Ishikawa (cell line): ENCODE measurements around the gene SLC38A11.

Source experiments
- CEBPB ChIP-seq: IDR thresholded peaks from 2 replicates; pipeline ENCODE4 v1.6.1; 2012
- TCF12 ChIP-seq: IDR thresholded peaks from 2 replicates; pipeline ENCODE4 v1.6.1; 2012; ENCODE audit warnings: low read depth

DNA sequence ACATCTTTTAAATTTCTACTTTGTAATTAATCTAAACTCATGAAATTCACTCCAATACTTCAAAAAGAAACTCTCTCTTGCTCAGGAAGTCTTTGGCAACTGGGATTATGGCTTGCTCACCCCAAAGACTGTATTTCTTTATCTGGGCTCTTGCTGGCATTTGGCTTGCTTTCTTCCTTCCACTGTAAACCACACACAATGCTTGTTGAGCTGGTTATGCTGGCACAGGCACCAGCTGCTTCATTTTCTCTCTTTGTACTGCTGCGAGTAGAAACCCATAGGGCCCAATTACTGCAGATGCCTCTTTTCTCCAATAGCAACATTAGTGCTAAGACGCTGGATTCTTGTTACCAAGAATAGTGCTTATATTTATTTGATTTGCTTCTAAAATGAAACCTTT lies 51.4 kb downstream of the SLC38A11 start:
- no peak for TF ChIP-seq TCF12
- no peak for TF ChIP-seq CEBPB
